GM12874 (cell line): ENCODE results near the gene LILRB4.

ENCODE experiments used
- TF ChIP-seq, protein P1 (sequence below): IDR thresholded peaks from 2 replicates; pipeline ENCODE4 v1.5.1; 2011; ENCODE audit warnings: low read depth, mild to moderate bottlenecking, control low read depth, low read length, moderate library complexity; ENCODE audit not compliant: insufficient read depth

LILRB4 gene

DNA sequence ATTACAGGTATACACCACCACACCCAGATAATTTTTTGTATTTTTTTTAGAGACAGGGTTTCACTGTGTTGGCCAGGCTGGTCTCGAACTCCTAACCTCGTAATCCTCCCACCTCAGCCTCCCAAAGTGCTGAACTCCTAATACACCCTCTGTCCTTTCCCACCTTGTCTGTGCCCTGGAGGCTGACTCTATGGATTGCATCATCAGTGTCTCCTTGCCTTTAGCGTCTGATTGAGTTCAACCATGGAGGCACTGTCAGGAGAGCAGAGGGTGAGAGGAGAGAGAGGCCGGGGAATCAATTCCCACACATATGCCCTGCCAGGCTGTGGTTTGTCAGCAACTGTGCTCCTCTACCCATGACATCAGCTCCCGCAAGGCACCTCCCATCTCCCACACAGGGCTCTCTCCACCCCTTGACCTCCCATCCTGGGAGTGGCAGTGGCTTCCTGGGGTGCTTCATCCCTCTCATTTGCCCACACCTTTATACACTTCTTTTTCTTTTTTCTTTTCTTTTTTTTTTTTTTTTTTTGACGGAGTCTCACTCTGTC, 12.6 kb upstream of the LILRB4 start:
- TF ChIP-seq, protein P1, sequence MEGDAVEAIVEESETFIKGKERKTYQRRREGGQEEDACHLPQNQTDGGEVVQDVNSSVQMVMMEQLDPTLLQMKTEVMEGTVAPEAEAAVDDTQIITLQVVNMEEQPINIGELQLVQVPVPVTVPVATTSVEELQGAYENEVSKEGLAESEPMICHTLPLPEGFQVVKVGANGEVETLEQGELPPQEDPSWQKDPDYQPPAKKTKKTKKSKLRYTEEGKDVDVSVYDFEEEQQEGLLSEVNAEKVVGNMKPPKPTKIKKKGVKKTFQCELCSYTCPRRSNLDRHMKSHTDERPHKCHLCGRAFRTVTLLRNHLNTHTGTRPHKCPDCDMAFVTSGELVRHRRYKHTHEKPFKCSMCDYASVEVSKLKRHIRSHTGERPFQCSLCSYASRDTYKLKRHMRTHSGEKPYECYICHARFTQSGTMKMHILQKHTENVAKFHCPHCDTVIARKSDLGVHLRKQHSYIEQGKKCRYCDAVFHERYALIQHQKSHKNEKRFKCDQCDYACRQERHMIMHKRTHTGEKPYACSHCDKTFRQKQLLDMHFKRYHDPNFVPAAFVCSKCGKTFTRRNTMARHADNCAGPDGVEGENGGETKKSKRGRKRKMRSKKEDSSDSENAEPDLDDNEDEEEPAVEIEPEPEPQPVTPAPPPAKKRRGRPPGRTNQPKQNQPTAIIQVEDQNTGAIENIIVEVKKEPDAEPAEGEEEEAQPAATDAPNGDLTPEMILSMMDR, result no peak

DNA sequence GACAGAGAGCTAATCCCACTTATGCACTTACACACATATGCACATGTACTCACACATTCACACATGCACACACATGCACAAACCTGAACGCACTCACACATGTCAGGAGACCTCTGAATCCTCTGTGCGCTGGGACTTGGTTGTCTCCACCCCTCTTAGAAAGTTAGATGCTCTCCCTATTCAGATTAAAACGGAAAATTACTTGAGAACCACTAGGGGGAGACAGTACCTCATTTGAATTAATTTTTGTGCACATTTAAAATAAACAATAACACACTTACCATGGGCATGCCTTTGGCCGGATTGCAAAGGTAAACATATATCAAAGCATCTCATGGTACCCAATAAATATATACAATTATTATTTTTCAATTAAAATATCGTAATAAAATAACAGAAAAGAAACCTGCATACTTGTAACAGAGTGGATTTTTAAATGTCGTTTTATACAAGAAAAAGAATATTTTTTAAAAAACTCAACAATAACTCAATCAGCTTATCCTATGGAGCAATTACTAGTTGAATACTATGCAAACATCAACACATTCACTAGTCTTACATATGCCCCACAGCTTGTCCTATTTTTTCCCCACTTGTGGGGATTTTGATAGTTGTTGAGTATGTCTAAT, 9.5 kb upstream of the LILRB4 start:
- TF ChIP-seq, protein P1, result peak; percentile 31; the same call in 1 of the 2 replicates

DNA sequence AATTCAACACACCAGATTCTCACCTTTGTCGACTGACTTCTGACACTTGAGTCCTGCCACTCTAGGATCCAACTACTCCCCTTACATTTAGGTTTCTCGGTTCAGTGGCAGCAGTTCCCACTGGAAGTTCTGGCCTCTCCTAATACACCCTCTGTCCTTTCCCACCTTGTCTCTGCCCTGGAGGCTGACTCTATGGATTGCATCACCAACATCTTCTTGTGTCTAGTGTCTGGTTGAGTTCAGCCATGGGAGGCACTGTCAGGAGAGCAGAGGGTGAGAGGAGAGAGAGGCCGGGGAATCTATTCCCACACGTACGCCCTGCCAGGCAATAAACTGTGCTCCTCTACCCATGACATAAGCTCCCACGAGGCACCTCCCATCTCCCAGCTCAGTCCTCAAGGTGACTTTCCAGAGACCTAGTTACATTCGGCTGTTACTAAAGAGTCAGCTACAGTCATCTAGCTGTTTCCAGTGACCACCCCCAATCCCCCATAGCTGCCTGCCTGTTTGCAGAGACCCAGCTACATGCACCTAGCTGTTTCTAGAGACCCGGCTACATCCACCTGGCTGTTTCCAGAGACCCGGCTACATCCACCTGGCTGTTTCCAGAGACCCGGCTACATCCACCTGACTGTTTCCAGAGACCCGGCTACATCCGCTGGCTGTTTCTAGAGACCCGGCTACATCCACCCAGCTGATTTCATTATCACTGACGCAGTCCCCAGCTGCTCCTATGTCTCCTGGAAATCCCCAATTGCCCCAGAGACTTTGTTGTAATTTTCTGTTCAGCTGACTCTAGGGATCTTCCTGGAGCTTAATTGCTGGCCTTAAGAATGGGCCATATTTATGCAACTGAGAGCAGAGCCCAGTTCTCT, 8.1 kb upstream of the LILRB4 start:
- TF ChIP-seq, protein P1, result no peak

DNA sequence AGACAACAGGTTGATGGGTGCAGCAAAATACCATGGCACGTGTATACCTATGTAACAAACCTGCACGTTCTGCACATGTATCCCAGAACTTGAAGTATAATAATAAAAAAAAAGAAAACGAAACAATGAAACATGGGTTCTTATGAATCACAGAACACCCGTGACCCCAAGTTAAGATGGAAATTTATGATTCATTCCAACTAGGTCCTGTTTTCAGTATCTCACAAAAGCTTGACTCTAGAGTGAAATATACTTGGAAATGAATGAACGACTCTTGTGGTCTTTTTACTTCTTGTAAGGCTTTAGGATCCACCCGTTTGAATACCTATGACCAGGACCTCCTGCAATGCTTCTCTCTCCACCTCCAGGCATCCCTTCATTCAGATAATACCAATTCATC, 3.5 kb upstream of the LILRB4 start:
- TF ChIP-seq, protein P1, result no peak

DNA sequence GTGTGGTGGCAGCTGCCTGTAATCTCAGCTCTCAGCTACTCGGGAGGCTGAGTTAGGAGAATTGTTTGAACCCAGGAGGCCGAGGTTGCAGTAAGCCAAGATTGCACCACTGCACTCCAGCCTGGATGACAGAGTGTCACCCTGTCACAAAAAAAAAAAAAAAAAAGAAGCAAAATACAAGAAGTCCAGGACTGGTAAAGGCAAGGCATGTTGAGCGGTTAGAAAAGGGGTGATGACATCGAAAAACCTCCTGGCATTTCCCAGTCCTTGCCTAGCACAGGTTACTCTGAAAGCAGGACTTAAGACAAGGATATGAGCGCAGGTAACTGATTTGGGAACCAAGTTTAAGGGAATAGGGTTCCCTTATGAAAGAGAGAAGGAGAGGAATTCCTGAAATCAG, 2.5 kb upstream of the LILRB4 start:
- TF ChIP-seq, protein P1, result no peak

DNA sequence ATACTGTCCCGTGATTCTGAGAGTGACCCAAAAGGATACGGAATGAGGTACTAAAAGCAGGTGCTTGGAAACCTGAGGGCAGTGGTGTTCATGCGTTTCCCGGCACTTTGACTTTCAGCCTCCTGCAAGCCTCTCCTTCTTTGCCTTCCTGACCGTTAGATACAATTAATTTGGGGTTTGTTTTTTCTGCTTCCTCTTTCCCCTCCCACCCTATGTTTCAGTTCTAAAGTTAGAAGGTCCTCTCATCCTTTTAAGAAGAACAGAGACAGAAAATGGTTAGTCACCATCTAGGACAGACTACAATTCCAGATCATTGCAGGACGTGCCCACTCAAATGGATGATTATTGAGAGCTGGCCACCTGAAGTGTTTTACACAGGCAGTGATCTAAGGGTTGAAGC, 1.8 kb upstream of the LILRB4 start:
- TF ChIP-seq, protein P1, result no peak

DNA sequence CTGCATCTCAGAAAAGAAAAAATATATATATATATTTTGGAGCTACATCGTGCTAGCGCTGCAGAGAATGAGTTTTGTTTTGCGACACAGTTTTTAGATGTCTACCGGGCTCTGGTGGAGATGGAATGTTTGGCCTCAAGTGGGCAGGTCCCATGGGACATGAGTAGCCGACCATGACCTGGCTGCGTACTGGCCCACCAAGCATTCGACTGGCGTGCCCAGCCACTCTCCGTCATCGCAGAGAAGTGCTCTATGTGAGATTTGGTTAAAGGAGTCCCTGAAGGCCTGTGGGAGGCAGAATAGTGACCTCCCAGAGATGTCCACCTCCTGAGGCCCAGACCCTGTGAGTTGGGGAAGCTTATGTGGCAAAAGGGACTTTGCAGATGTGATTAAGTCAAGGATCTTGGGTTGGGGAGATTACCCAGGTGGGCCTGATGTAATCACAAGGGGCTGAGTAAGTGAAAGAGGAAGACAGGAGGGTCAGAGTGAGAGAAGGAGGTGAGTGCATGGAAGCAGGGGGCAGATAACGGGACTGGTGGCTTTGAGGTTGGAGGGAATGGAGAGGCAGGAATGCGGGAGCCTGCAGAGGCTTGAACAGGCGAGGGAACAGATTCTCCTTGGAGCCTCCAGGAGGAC, 821 bp upstream of the LILRB4 start:
- TF ChIP-seq, protein P1, result no peak
